DMS153 treated with DMSO at 0.1 percent for 48 hours (cell line): Measurements from ENCODE around the gene ERCC6L2.

Source experiments
- DNase-seq: peaks from one replicate; lab custom pipeline; 2025; ENCODE audit not compliant: unreplicated experiment; lab: John Stamatoyannopoulos, UW

Gene ERCC6L2

DNA sequence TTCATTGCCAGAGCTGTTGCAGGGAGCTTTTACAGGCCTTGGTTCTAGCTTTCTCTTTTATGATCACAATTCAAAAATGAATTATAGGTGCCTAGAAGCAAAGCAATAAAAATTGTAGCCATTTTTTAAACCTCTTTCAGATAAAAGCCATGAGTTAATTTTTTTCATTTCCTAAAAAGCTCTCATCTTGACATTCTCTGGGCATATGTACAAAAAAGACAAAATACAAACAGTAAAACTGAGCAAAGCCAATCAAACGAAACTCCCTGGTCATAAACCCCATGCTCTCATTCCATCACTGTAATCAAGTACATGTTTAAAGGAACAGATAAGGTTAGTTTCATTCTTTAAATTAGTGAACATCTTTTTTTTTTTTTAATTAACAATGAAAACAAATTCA, 101.9 kb downstream of the ERCC6L2 start:
- no peak for DNase-seq

DNA sequence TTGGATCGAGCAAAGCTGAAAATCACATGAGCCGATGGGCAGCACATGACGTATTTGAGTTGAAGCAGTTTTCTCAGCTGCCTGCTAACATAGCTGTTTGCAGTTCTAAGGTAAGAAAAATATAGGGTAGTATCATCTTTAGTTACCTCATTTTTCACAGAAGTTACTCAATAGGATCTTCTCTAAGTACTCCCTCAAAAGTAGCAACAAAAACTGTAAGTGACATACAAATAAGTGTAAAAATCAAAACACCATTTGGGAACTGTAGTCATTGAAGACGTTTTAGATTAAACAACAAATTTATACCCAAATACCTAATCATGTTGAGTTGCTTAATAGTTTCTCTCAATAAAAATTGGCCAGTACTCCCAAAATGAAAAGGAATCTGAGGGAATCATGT, 102.6 kb downstream of the ERCC6L2 start:
- DNase-seq = no peak

- DNase-seq = no peak
Observed at GRCh38 chr9:95979446-95979845, 104.0 kb downstream of the ERCC6L2 start.

DNA sequence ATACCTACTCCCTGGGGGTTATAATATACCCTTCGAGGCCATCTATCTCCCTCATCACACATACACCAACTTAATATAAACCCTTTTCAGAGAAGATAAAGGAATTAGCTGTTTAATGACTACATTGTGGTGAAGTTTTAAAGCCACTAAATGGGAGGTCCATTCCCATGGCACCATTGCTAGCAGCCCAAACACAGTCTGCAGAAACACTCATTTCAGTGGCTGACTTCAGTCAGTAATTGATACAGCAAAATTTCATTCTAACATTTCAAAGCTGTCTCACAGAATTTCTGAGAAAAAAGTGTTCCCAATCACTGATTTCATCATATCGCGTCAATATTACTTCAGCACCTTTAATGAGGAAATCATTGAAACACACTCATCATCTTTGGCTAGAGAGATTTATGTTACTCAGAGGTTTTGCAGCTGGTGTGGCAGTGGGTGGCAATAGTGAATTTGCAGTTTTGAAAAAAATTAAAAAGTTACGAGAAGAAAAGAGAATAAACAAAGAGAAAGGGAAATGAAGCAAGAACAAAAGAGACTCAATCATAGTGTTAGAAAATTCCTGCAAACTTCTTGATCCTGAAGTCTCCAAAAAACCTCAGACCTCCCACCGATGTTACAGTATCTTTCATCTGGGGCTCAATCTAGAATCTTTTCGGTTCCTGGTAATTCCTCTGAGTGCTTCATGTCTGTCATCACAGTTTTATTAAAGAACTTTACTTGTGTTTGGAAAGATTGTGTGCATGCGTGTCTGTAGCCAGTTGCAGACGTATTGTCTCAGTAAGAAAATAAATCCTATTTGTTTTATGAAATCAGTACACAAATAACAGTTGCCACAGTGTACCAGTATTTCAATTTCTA, 105.0 kb downstream of the ERCC6L2 start:
- no peak for DNase-seq

- DNase-seq = no peak
Observed at GRCh38 chr9:95981761-95982390, 106.4 kb downstream of the ERCC6L2 start.

DNA sequence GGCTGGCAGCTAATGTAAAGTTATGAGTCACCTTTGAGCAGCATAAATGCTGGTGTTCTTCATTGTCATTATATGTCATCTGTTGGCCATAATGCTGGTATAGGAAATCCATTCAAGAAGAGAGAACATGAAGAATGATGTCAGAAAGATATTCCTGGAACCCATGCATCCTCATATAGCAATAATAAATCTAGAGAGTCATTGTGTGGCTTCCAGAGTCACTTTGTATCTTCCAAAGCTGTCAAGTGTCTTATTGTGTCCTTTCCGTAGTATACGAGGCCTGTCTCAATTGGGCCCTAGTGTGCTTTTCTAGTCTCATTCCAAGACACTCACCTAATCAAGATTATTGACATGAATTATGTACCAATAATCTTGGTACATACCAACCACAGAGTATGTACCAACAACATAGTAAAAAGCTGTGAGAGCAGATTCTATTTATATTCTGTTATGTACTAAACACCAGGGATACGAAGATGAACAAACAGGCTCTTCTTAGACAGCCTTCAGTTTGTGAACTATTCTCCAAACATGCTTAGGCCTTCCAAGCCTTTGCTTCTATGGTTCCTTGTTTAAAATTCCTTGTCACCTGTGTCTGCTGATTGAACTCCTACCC, 110.1 kb downstream of the ERCC6L2 start:
- no peak for DNase-seq

DNA sequence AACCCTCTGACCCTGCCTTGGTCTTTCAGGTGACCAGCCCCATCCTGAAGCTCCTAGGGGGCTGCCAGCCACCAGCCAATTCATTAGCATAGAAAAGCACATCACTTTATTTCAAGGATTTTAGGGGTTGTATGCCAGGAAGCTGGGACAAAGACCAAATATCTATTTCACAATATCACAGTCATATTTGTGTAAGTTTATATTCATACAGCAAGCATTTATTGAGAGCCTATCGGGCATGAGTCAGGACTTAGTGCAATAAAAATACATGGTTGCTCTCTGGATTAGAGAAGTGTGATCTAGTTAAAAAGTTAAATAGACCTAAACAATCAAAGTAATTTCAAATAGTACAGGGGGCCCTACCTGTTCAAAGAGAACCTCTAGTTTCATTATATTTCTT, 113.8 kb downstream of the ERCC6L2 start:
- no peak for DNase-seq

DNA sequence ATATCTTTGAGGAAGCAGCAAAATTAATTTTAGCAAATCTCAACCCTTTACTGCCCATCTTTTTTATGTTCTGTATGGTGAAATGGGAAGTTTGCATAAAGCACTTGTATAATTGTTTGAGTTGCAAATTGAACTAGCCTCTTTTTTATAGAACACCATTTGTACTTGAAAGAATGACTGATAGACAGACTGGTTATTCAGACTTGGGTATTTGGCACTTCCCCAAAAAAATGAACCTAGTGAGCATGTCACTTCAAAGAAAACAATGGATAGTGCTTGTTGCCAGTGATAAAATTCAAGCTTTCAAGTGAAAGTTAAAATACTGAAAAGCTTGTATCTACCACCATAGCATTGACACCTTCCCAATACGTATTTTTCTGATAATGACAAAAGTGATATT, 115.8 kb downstream of the ERCC6L2 start:
- no peak for DNase-seq

DNA sequence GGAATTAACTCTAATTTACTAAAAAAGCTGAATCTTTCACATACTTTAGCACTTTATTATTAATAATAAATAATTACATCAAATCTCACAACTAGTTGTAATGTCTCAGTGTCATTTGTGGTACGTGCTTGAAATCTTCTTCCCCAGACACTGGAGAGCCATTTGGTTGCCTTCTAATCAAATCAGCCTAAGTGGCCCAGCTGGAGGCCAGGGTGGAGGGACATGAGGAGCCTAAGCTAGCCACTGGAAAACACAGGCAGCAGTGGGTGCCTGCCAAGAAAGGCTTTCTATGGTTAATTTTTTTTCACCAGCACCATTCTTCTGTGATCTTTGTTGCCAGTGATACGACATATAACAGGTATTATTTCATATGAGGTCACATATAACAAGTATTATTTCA, 117.0 kb downstream of the ERCC6L2 start:
- DNase-seq = no peak

- DNase-seq = no peak
Observed at GRCh38 chr9:95993337-95993736, 117.8 kb downstream of the ERCC6L2 start.

DNA sequence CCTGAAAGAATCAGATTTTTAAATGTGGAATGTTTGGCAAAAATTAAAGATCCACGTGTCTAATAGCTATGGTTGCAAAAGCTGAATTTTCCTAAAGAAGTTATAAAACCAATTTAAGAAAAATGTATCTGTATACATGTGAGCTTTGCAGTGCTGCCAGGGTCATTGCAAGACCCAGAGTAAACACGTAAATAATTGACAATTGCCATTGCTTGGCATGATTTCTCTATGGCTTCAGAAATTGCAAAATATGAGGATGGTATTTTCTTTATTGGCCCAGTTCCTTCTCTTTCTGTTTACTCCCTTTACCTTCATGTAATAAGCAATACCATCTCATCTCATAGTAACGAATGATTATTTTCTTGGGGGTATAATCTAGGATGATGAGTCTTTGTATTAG, 123.9 kb downstream of the ERCC6L2 start:
- no peak for DNase-seq

DNA sequence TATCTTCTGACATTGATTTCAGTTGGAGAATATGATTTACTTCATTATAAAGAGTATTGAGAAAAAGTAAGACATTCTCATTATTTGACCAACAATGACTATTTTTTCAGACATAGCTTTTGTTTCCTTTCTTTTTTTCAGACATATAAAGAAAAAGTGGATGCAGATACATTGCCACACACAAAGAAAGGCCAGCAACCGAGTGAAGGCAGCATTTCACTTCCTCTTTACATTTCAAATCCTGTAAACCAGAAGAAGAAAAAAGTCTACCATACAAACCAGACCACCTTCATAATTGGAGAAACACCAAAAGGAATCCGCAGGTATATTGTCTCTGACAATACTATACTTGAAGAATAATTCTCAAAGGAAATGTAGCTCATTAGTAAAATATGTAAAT, 128.9 kb downstream of the ERCC6L2 start:
- no peak for DNase-seq

DNA sequence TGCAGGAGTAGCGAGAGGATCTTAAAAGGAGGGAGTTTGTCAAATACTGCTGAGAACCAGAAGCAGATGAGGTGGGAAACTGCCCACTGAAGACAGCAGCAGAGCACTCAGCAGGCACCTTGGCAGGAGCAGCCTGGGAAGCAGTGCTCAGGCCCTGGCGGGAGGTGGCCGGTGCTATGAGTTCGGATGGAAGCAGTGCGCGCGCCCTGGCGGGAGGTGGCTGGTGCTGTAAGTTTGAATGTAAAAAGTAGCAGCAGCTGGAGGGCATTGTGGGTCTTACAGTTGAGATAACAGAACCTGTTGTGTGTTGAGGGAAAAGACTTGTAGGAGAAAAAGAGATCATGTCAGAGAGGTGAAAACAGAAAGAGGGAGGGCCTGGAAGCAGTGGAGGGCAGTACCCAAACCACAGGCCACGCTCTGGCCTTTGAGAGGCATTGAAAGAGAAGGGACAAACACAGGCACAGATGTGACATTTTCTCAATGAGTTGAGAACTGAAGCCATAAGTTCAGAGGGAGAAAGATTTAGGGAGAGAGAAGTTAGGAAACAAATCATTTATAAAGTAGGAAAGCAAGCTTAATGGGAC, 130.9 kb downstream of the ERCC6L2 start:
- DNase-seq = no peak

DNA sequence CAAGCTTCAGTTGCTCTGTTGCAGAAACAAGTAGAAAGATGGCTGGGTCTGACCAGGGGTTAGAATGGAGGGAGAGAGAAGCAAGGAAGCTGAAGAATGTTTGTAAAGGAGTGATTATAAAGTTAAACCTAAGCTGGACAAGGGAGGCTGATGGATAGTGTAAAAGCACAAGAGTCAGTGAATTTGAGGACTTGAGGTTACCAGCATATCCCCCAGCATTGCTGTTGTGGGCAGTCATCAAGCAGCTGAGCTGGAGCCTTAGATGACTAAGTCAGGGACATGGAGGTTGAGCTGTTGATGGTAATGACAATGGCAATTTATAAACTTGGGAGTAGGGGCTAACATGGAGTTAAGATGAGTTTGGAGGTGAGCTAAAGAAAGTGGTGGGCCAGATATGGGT, 131.5 kb downstream of the ERCC6L2 start:
- DNase-seq = no peak

GRCh38 chr9:96008502-96009222, 133.2 kb downstream of the ERCC6L2 start:
- no peak for DNase-seq

GRCh38 chr9:96009223-96009602, 133.7 kb downstream of the ERCC6L2 start:
- DNase-seq = no peak

DNA sequence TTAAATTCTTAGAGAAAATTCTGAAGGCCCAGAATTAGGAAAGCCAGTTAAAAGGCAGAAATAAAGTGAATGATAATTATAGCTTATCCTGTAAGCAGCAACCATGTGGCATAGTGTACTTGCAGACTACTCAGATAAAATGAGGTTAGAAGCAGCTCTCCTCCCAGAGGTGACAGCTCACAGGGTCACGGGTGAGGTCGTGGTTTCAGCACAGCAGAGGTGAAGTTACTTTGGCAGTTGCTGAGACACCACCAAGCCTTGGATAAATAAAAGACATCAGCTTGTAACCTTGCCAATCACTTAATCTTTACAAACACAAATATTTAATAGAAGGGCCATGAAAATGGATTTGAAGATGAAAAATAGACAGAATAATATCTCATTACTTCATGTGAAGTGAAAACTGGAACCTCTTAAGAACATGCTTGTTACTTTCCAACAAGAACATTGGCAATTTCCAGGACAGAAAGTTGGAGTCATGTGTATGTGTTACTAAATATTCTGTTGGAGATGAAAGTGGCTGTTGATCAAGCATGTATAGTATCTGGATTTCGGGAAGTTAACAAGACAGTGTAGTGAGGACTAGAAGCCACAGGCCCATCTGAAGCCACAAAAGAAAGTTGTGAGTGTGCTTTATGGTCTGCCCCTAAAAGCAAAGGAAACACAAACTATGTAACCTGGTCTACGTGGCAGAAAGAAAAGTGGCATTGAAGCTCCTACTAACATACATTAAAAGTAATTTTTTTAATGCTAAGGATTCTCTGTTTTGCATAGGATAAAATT, 134.4 kb downstream of the ERCC6L2 start:
- DNase-seq = no peak

GRCh38 chr9:96014078-96014477, 138.6 kb downstream of the ERCC6L2 start:
- no peak for DNase-seq

DNA sequence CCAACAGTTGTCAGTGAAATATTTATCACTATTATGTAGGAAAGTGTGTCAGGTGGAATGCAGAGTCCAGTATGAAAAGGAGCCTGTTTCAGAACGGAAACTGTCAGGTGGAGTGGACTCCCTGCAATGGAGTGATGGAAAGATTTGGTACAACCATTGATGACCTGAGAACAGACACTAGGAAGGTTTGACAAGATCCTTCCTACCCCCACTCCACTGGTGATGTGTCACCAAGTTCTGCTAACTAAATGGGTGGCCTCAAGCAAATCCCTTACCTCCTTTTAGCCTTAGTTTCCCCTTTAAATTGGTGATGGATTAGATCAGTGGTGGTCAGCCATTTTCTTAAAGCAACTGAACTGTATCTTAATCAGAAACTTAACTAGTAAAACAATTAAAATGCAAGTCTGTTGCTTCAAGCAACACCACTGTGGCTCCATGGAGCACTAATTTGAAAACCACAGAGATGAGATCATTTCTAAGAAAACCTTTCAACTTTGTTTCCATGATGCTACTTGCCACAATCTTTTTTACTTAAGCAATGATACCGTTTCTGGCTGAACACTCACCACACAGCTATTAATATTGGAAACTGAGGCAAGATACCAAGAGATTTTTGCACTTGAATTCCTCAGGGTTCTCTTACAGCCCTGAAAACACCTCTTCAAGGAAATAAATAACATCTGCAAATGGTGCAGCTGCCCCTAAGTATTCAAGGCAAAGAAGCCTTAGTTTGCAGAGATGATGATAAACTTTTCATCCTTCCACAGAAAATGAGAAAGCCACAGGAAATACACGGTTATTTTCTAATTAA, 140.6 kb downstream of the ERCC6L2 start:
- DNase-seq = no peak
